SH-SY5Y (cell line): ENCODE measurements around the gene SLC43A1.

ENCODE experiments used
- GATA2 ChIP-seq: IDR thresholded peaks from 2 replicates; pipeline ENCODE4 v1.6.1; 2011; ENCODE audit warnings: mild to moderate bottlenecking, low read depth, low read length
- GATA3 ChIP-seq: IDR thresholded peaks from 2 replicates; pipeline ENCODE4 v1.6.1; 2011; ENCODE audit warnings: low read depth, mild to moderate bottlenecking, low read length, moderate library complexity

Gene SLC43A1

DNA sequence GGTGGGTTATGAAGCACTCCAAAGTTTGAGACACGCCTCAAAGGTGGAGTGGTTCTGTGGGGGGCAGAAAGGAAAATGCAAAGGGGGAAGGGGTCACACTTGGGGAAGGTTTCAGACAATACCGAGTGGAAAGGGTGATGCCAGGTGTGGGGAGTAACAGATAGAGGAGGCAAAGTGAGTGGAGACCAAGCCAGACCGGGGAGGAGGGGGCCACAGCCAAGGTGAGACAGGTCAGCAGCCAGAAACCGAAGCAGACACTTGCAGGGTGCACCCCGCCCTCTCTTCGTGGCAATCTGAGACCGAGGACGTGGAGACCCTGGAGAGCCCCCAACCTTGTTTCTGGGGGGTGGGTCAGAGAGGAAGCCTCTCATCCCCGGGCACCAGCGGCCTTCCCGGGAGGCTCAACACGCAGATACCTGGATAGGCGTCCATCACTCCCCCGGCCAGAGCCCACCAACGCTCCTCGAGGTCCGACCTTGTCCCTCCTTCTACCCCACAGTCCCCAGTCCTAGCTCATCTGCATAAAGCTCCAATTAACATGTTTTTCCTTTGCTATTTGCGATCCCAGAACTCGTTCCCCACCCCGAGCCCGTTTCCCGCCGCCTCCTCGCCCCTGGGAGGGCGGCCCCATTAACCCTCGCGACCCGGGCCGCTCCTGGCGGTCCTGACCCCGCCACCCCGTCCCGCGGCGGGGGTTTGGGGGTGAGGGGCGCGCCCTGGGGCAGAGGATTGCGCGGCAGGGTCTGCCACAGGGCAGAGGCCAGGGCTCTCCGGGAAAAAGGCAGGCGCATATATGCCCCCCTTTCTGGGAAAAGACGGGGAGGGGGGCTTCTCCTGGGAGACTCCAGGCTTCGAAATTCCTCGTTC is 33.4 kb downstream of the SLC43A1 start:
- no peak for TF ChIP-seq GATA2
- TF ChIP-seq GATA3 = no peak

- no peak for TF ChIP-seq GATA2
- TF ChIP-seq GATA3 = no peak
Measured at GRCh38 chr11:57481315-57481714, 34.2 kb downstream of the SLC43A1 start.

GRCh38 chr11:57480409-57481137 is 34.9 kb downstream of the SLC43A1 start:
- TF ChIP-seq GATA3 (no peak), GATA2 (no peak)

- TF ChIP-seq GATA3 (no peak), GATA2 (no peak)
Measured at GRCh38 chr11:57479911-57480310, 35.6 kb downstream of the SLC43A1 start.

- no peak for TF ChIP-seq GATA2
- TF ChIP-seq GATA3 = no peak
Measured at GRCh38 chr11:57479021-57479663, 36.4 kb downstream of the SLC43A1 start.

DNA sequence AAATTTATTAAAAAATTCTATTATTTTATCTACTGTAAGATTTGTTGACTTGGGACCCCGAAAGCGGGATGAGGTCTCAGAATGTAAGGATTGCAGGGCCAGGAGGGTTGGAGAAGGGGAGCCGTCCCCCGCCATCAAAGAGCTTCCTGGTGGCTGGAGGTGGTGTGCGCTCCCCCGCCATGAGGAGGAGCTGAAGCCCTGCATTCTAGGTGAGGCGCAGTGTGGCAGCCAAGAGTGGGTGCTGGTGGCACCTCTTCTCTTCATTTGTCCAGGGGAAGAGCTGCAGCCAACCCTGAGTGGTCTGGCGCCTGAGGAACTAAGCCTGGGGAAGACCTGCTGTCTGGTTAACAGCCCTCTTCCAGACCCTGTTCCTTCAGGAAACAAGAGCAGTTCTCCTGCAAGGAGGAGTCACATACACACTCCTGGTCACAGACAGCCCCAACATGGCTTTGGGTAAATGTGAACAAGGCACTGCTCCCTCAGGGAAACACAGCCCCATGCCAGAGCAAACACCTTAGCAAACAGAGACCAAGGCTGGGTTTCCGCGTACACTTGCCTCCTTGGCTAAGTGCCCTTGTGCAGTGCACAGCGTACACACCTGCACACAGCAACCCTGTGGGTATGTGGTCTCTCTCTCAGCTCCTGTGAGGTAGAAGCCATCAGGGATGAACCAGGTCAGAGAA is 37.9 kb downstream of the SLC43A1 start:
- TF ChIP-seq GATA2 (no peak), GATA3 (no peak)

- TF ChIP-seq GATA3 (no peak), GATA2 (no peak)
Measured at GRCh38 chr11:57476757-57477506, 38.6 kb downstream of the SLC43A1 start.

- TF ChIP-seq GATA2 (no peak), GATA3 (no peak)
Measured at GRCh38 chr11:57476047-57476756, 39.3 kb downstream of the SLC43A1 start.

DNA sequence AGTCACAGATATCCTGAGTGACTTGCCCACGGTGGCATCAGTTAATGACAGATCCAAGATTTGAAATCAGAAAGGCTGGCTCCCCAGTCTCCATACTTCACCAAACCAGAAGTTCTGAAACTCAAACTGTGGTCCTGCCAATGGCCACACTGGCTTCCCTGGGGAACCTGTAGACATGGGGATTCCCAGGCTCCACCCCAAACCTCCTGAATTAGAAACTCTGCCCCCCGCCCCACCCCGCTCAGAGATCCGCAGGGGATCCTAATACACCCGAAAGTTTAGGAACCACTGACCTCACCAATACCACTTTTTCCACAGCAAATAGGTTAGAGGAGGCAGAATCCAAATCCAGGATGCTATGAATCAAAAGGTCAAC is 39.8 kb downstream of the SLC43A1 start:
- TF ChIP-seq GATA3 = no peak
- no peak for TF ChIP-seq GATA2

- no peak for TF ChIP-seq GATA3
- no peak for TF ChIP-seq GATA2
Measured at GRCh38 chr11:57475191-57475590, 40.3 kb downstream of the SLC43A1 start.

DNA sequence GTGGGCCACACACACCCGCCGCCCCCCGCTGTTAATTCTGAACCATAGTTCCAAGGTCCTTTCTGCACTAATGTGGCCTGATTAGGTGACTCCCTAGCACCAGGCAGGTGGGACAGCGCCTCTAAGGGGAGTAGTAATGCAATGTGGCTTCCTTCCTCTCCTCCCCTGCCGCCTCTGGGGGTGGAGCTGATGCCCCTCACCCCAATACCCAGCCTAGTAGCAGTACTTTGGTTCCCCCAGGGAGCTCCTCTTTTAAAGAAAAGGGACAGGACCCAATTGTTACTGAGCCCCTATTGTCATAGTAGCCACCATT is 40.7 kb downstream of the SLC43A1 start:
- TF ChIP-seq GATA3 (no peak), GATA2 (no peak)

DNA sequence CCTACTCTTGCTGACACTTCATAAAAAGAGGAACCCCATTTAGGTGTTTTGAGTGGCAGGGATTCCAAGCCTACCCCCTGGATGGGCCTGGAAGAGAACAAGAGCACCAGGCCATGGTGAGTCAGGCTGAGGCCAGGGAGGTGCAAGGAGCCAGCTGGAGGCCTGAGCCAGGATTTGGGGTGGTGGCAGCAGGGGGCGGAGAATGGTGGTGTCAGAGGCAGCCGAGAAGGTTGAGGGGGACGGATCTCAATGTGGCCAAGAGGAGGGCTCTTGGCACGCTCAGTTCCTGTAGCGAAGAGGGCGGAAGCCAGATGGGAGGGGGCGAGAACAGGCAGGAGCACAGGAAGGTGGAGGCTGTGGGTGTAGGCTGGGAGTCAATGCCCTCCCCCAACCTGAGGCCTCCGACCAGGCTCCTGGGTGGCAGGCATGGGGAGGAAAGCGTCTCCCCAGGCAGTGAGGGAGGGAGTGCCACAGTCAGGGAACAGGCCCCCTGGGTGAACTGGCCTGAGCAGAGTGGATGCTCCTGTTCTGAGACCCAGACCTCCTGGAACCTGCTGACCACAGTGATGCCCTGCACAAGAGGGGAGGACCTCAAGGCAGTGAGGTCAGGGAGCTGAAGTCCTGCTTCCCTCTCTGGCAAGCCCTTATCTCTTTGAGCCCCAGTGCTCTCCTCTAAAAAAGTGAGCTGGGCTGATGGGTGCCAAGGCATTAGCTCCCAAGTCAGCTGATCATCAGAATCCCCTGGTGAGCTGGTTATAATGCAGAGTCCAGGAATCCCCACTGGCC is 41.3 kb downstream of the SLC43A1 start:
- TF ChIP-seq GATA2 = no peak
- TF ChIP-seq GATA3 = no peak
